ENCODE data around the gene EFCAB6. TPM values are rescaled to one million over a fixed set of nuclear protein-coding genes. Genes with fewer than 3 reads are reported as not detected.

The EFCAB6 gene
- total and polyA plus RNA-seq, 9 of the 15 experiments (the other 6 are each of a cell fraction or from before 2014, with no cell fraction given), result 0.06 TPM; not detected in 8

DNA sequence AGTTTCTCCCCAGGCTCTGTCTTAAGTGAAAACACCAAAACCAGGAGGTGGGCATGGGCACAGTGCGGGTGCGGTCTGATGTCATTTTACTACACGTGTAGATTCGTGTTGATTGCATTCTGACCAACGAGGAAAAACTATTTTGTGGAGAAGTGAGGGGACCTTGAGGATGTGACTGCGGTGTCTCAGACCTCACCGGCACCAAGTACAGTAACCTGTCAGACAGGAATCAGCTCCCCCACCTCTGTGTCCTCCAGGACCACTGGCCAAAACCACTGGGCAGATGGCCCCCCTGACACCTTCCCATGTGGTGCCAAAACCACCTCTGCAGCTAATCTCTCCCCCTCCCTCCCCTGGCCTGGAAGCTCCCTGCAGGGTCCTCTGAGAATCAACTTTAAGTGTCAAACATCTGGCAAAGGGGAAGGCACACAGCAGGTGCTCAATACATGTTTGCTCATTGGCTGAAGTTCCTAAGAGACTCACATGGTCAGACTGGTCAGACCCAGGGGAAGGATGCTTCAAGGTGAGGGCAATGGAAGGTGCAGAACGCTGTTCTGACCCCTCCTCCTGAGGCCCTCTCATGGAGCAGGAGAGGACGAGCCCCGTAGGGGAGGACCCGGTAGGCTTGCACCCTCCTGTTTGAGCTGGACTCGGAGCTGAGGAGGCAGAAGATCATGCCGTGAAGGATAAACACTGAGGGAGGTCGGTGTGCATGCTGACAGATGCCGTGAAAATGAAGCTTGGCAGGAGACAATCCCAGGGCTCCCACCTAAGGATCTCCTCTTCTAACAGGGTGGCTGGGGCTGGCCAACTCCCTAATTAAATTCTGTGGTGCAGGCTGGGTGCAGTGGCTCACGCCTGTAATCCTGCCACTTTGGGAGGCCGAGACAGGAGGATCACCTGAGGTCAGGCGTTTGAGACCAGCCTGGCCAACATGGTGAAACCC is 270.4 kb downstream of the EFCAB6 start:
- intact Hi-C loops (cut with micrococcal nuclease), result no loop called here
- 2% methylated on average over 17 of the region's 18 CpGs for WGBS (ENCODE audit: insufficient coverage, low coverage, missing lambda C conversion rate)
- CTCF ChIA-PET (ENCODE audit: low intra/inter-chr PET ratio), result no interaction called here

DNA sequence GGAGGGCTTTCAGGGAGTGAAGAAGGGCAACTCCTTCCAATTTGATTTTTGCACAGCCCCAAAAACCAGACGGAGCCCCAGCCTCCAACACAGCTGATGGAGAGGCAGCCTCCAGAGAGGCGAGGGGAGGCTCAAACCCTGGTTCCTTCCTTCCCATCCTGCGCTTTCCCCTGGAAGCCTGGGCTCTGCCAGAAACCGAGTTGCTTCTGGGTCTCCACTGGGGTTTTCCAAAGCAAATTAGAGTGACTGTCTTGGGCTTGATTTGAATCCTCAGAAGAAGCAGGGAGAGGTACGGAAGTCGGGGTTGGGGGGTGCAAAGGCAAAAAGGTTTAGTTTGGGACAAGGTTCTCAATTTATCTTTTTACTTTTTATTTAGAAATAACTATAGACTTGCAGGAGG is 271.1 kb downstream of the EFCAB6 start:
- no peaks in the 10 kb centered on the region for H3K79me2 ChIP-seq (ENCODE audit: control insufficient read depth, insufficient read depth, low read length)
- ChIA-PET POLR2A (no interaction called here), CTCF (ENCODE audit: low intra/inter-chr PET ratio) (no interaction called here)
- intact Hi-C loops (cut with micrococcal nuclease), result no loop called here
- H3K9me1 ChIP-seq (ENCODE audit: control insufficient read depth, insufficient read depth, low read length), result no peaks in the 10 kb centered on the region
- no peaks in the 10 kb centered on the region for H3K4me1 ChIP-seq (replicated peaks in 1 of 2; ENCODE audit: control insufficient read depth in 2 of 2, insufficient read depth in 2 of 2, low read length in 2 of 2)
- no peaks in the 10 kb centered on the region for H4K20me1 ChIP-seq (replicated peaks; ENCODE audit: control insufficient read depth, insufficient read depth, low read length)
- no peaks in the 10 kb centered on the region for H3K36me3 ChIP-seq (ENCODE audit: control insufficient read depth, insufficient read depth, low read length)
- H3K9me3 ChIP-seq (replicated peaks; ENCODE audit: control insufficient read depth, insufficient read depth, low read depth, low read length), result no peaks in the 10 kb centered on the region
- H3K9ac ChIP-seq (ENCODE audit: insufficient read depth in 1 of 2, low read depth in 2 of 2, low read length in 2 of 2), result no peak overlapping the region
- in situ Hi-C loops (cut with MboI), result no loop called here
- no peak for ATAC-seq
- BruUV-seq (replicated peaks), result no TSS peak
- H3K4me2 ChIP-seq (ENCODE audit: insufficient read depth, low read length), result no peak overlapping the region
- 9% methylated on average over 6 of the region's 6 CpGs for WGBS (ENCODE audit: insufficient coverage, low coverage, missing lambda C conversion rate)
- H2AFZ ChIP-seq (ENCODE audit: low read depth, low read length), result no peak overlapping the region
- no peak for FAIRE-seq
- H3K4me3 ChIP-seq, result no peak overlapping the region
- no peak overlapping the region for H3K27ac ChIP-seq (ENCODE audit: extremely low read depth, low read depth, low read length)
- DNase-seq (ENCODE audit: extremely low read depth in 1 of 4, low spot score in 3 of 4), result no peak
- H3K27me3 ChIP-seq (ENCODE audit: control insufficient read depth in 2 of 2, insufficient read depth in 2 of 2, low read length in 2 of 2), result no peaks in the 10 kb centered on the region; a peak in 1 of 5 replicates
- TF ChIP-seq NR2C2 (CRISPR knock-in tag; IDR thresholded peaks at IDR 0.05) (no peak), NR2C2 (tag; IDR thresholded peaks at IDR 0.05) (no peak), RBM15 (IDR thresholded peaks at IDR 0.05; ENCODE audit: insufficient read depth, low read length) (no peak), RBM17 (IDR thresholded peaks at IDR 0.05; ENCODE audit: borderline replicate concordance, low read depth, low read length) (no peak), SMARCE1 (IDR thresholded peaks at IDR 0.05) (no peak)
- TF ChIP-seq, protein P1, sequence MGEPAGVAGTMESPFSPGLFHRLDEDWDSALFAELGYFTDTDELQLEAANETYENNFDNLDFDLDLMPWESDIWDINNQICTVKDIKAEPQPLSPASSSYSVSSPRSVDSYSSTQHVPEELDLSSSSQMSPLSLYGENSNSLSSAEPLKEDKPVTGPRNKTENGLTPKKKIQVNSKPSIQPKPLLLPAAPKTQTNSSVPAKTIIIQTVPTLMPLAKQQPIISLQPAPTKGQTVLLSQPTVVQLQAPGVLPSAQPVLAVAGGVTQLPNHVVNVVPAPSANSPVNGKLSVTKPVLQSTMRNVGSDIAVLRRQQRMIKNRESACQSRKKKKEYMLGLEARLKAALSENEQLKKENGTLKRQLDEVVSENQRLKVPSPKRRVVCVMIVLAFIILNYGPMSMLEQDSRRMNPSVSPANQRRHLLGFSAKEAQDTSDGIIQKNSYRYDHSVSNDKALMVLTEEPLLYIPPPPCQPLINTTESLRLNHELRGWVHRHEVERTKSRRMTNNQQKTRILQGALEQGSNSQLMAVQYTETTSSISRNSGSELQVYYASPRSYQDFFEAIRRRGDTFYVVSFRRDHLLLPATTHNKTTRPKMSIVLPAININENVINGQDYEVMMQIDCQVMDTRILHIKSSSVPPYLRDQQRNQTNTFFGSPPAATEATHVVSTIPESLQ (CRISPR knock-in tag; IDR thresholded peaks at IDR 0.05), result no peak
- TF ChIP-seq, protein P2, sequence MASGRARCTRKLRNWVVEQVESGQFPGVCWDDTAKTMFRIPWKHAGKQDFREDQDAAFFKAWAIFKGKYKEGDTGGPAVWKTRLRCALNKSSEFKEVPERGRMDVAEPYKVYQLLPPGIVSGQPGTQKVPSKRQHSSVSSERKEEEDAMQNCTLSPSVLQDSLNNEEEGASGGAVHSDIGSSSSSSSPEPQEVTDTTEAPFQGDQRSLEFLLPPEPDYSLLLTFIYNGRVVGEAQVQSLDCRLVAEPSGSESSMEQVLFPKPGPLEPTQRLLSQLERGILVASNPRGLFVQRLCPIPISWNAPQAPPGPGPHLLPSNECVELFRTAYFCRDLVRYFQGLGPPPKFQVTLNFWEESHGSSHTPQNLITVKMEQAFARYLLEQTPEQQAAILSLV (tag; IDR thresholded peaks at IDR 0.05), result no peak

More for the DNA sequence above, 270.4 kb downstream of the EFCAB6 start:
- POLR2A ChIA-PET, result no interaction called here
- no peaks in the 10 kb centered on the region for H3K79me2 ChIP-seq (ENCODE audit: control insufficient read depth, insufficient read depth, low read length)
- no peaks in the 10 kb centered on the region for H3K9me3 ChIP-seq (replicated peaks; ENCODE audit: control insufficient read depth, insufficient read depth, low read depth, low read length)
- H3K4me1 ChIP-seq (replicated peaks in 1 of 2; ENCODE audit: control insufficient read depth in 2 of 2, insufficient read depth in 2 of 2, low read length in 2 of 2), result no peaks in the 10 kb centered on the region
- no peaks in the 10 kb centered on the region for H3K36me3 ChIP-seq (ENCODE audit: control insufficient read depth, insufficient read depth, low read length)
- no peaks in the 10 kb centered on the region for H4K20me1 ChIP-seq (replicated peaks; ENCODE audit: control insufficient read depth, insufficient read depth, low read length)
- no peak overlapping the region for H3K4me3 ChIP-seq
- no peaks in the 10 kb centered on the region for H3K9me1 ChIP-seq (ENCODE audit: control insufficient read depth, insufficient read depth, low read length)
- H3K9ac ChIP-seq (ENCODE audit: insufficient read depth in 1 of 2, low read depth in 2 of 2, low read length in 2 of 2), result no peak overlapping the region
- H2AFZ ChIP-seq (ENCODE audit: low read depth, low read length), result no peak overlapping the region
- no peaks in the 10 kb centered on the region; a peak in 1 of 5 replicates for H3K27me3 ChIP-seq (ENCODE audit: control insufficient read depth in 2 of 2, insufficient read depth in 2 of 2, low read length in 2 of 2)
- in situ Hi-C loops (cut with MboI), result no loop called here
- ATAC-seq, result no peak
- H3K27ac ChIP-seq (ENCODE audit: extremely low read depth, low read depth, low read length), result no peak overlapping the region
- DNase-seq (ENCODE audit: extremely low read depth in 1 of 4, low spot score in 3 of 4), result no peak
- FAIRE-seq, result no peak
- H3K4me2 ChIP-seq (ENCODE audit: insufficient read depth, low read length), result no peak overlapping the region
- TF ChIP-seq, protein P3, sequence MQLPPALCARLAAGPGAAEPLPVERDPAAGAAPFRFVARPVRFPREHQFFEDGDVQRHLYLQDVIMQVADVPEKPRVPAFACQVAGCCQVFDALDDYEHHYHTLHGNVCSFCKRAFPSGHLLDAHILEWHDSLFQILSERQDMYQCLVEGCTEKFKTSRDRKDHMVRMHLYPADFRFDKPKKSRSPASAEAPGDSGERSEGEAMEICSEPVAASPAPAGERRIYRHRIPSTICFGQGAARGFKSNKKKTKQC (CRISPR knock-in tag; IDR thresholded peaks at IDR 0.05), result no peak
- no peak for TF ChIP-seq TEAD4 (IDR thresholded peaks at IDR 0.05; ENCODE audit: low read length)
- no peak for TF ChIP-seq TEAD4 (CRISPR knock-in tag; IDR thresholded peaks at IDR 0.05; ENCODE audit: borderline replicate concordance)
- TF ChIP-seq NFIX (CRISPR knock-in tag; IDR thresholded peaks at IDR 0.05; ENCODE audit: low read depth), result no peak
- no peak for TF ChIP-seq ZNF695 (CRISPR knock-in tag; IDR thresholded peaks at IDR 0.05)
- BruUV-seq (replicated peaks), result no TSS peak

Data from K562 (cell line).